ENCODE data around the gene FAM3C.

FAM3C gene

DNA sequence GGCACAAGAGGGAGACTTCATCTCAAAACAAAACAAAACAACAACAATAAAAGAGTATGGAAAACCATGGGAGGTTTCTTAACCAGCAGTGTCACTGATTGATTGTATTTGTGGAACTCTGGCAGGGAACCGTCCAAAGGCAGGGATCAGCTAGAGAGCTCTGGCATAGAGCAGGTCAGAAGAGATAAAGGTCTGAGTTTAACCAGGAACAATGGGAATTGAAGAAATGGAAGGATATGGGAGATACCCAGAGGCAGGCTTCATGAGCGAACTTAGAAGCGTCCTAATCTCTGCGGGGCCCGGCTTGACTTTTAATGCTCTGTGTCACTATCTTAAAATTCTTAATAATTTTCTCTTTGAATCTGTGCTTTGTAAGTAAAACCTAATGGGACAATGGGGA lies 10.4 kb upstream of the FAM3C start:
- TF ChIP-seq, protein P1, sequence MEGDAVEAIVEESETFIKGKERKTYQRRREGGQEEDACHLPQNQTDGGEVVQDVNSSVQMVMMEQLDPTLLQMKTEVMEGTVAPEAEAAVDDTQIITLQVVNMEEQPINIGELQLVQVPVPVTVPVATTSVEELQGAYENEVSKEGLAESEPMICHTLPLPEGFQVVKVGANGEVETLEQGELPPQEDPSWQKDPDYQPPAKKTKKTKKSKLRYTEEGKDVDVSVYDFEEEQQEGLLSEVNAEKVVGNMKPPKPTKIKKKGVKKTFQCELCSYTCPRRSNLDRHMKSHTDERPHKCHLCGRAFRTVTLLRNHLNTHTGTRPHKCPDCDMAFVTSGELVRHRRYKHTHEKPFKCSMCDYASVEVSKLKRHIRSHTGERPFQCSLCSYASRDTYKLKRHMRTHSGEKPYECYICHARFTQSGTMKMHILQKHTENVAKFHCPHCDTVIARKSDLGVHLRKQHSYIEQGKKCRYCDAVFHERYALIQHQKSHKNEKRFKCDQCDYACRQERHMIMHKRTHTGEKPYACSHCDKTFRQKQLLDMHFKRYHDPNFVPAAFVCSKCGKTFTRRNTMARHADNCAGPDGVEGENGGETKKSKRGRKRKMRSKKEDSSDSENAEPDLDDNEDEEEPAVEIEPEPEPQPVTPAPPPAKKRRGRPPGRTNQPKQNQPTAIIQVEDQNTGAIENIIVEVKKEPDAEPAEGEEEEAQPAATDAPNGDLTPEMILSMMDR (conservative IDR thresholded peaks at IDR 0.05): no peak
- TF ChIP-seq ZFX (IDR thresholded peaks at IDR 0.05): no peak
- H3K27ac ChIP-seq: no peak overlapping the region

GRCh38 chr7:121404348-121404747 lies 8.2 kb upstream of the FAM3C start:
- TF ChIP-seq, protein P1 (conservative IDR thresholded peaks at IDR 0.05): no peak
- no peak for TF ChIP-seq ZFX (IDR thresholded peaks at IDR 0.05)
- H3K27ac ChIP-seq: no peak overlapping the region

GRCh38 chr7:121402701-121403100 lies 6.6 kb upstream of the FAM3C start:
- H3K27ac ChIP-seq: no peak overlapping the region
- no peak for TF ChIP-seq ZFX (IDR thresholded peaks at IDR 0.05)
- TF ChIP-seq, protein P1 (conservative IDR thresholded peaks at IDR 0.05): no peak

- no peak overlapping the region for H3K27ac ChIP-seq
- TF ChIP-seq ZFX (IDR thresholded peaks at IDR 0.05): no peak
- TF ChIP-seq, protein P1 (conservative IDR thresholded peaks at IDR 0.05): no peak
These were observed 5.8 kb upstream of the FAM3C start for GRCh38 chr7:121401896-121402295.

GRCh38 chr7:121398246-121398645 lies 2.1 kb upstream of the FAM3C start:
- no peak overlapping the region for H3K27ac ChIP-seq
- TF ChIP-seq ZFX (IDR thresholded peaks at IDR 0.05): no peak
- TF ChIP-seq, protein P1 (conservative IDR thresholded peaks at IDR 0.05): no peak; the same call in 1 of the 2 replicates

DNA sequence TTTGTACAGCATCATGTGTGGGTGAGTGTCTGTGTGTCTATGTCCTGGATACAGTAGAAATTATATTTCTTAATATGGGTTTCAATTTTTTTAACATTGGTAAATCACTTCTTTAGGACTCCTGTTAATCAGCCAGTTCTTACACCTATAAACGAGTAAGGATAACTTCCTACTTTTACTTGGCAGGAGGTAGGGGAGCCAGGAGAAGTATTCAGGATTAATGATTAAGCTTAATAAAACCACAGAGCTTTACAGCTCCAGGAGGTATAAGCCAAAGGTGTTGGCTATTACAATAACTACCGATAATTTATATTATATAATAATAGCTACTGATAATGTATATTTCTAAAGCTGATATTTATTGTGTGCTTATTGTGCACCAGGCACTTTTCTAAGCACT lies 1.7 kb upstream of the FAM3C start:
- TF ChIP-seq ZFX (IDR thresholded peaks at IDR 0.05): no peak
- TF ChIP-seq, protein P1 (conservative IDR thresholded peaks at IDR 0.05): no peak
- no peak overlapping the region for H3K27ac ChIP-seq

DNA sequence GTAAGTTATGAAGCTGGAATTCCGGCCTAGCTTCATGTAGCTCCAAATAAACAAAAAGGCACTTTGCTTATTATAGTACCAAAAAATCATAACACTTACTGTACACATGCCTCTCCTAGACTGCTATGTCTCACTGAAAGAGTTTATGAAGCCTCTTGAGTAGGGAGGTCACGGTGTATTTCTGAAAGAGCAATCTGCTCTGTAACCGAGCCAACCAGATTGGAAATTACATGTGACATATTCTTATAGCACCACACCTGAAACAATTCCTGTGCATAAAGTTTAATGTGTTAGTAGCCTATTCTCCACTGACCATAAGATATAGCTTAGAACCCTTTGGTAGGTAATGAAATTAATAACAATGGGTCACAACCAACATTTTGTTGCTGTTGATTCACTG lies 1.3 kb upstream of the FAM3C start:
- TF ChIP-seq ZFX (IDR thresholded peaks at IDR 0.05): no peak
- TF ChIP-seq, protein P1 (conservative IDR thresholded peaks at IDR 0.05): no peak
- H3K27ac ChIP-seq: no peak overlapping the region
